IMR-90 (cell line): Measurements from ENCODE around the gene DEDD2. TPM values are rescaled to one million over a fixed set of nuclear protein-coding genes. Genes with fewer than 3 reads are reported as not detected.

Experiments
- ATAC-seq: fragments of 200-7000 bp; cut with Tn5 transposase; 2 replicates; pipeline ENCODE4 v1.9.1; 2020; ENCODE audit warnings: low read depth, mild to moderate bottlenecking, moderate library complexity
- BruUV-seq: library from RNA; stranded (reverse); fragments of 400-500 nt; replicated peaks from 2 replicates; lab custom pipeline; 2021; lab: Mats Ljungman, UMichigan
- CTCF ChIA-PET: fragments of 300-600 bp; formaldehyde crosslinking; extraction: SDS; loops from one replicate; lab custom pipeline; 2021; ENCODE audit warnings: antibody characterized with exemption; lab: Yijun Ruan, JAX
- POLR2A ChIA-PET: fragments of 300-600 bp; sonication (Branson Sonifier 250); formaldehyde crosslinking; loops from one replicate; lab custom pipeline; 2022; ENCODE audit warnings: antibody characterized with exemption; ENCODE audit not compliant: unreplicated experiment; lab: Charles Lee
- DNase-seq: peaks from one replicate; pipeline ENCODE4 v3.0.0; 2013
- H2AFZ ChIP-seq: replicated peaks from 2 replicates; pipeline ENCODE3; 2013; ENCODE audit warnings: low read length, mild to moderate bottlenecking; ENCODE audit not compliant: poor library complexity
- H2AK5ac ChIP-seq: 2 replicates; pipeline ENCODE4 v1.6.1; 2013; ENCODE audit warnings: low read depth, low read length, inconsistent platforms
- H2AK9ac ChIP-seq: replicated peaks from 2 replicates; pipeline ENCODE3; 2013; ENCODE audit warnings: mild to moderate bottlenecking, low read depth, low read length, moderate library complexity; ENCODE audit not compliant: poor library complexity
- H2BK120ac ChIP-seq: 2 replicates; pipeline ENCODE4 v1.6.1; 2013; ENCODE audit warnings: low read depth, low read length, inconsistent platforms
- H2BK15ac ChIP-seq: 3 replicates; pipeline ENCODE4 v1.6.1; 2013; ENCODE audit warnings: low read depth, low read length, inconsistent platforms
- H2BK20ac ChIP-seq: 2 replicates; pipeline ENCODE4 v1.6.1; 2013; ENCODE audit warnings: low read depth, mild to moderate bottlenecking, inconsistent platforms, low read length, moderate library complexity
- H2BK5ac ChIP-seq: 2 replicates; pipeline ENCODE4 v1.6.1; 2013; ENCODE audit warnings: mild to moderate bottlenecking, low read depth, low read length, inconsistent platforms; ENCODE audit not compliant: poor library complexity, severe bottlenecking
- H3K14ac ChIP-seq: replicated peaks from 2 replicates; pipeline ENCODE4 v1.6.1; 2013; ENCODE audit warnings: low read depth, low read length, inconsistent platforms
- H3K18ac ChIP-seq: 2 replicates; pipeline ENCODE4 v1.6.1; 2013; ENCODE audit warnings: low read depth, low read length, control low read depth
- H3K23ac ChIP-seq: 2 replicates; pipeline ENCODE4 v1.6.1; 2013; ENCODE audit warnings: low read depth, low read length, inconsistent platforms
- H3K27ac ChIP-seq: 2 replicates; pipeline ENCODE4 v1.5.1; 2013; ENCODE audit warnings: mild to moderate bottlenecking, control low read depth, low read length; ENCODE audit not compliant: insufficient read depth
- H3K27me3 ChIP-seq: 2 replicates; pipeline ENCODE4 v1.6.1; 2013; ENCODE audit warnings: low read length; ENCODE audit not compliant: control insufficient read depth, insufficient read depth
- H3K36me3 ChIP-seq: 2 replicates; pipeline ENCODE4 v1.6.1; 2013; ENCODE audit warnings: low read length, mixed read lengths; ENCODE audit not compliant: control insufficient read depth, insufficient read depth
- H3K4ac ChIP-seq: 2 replicates; pipeline ENCODE4 v1.6.1; 2013; ENCODE audit warnings: low read depth, low read length, inconsistent platforms
- H3K4me1 ChIP-seq: 2 replicates; pipeline ENCODE4 v1.6.1; 2013; ENCODE audit warnings: low read length, mixed read lengths; ENCODE audit not compliant: control insufficient read depth, insufficient read depth
- H3K4me2 ChIP-seq: 2 replicates; pipeline ENCODE4 v1.6.1; 2013; ENCODE audit warnings: low read depth, mild to moderate bottlenecking, control low read depth, low read length, moderate library complexity
- H3K4me3 ChIP-seq: 2 replicates; pipeline ENCODE4 v1.5.1; 2013; ENCODE audit warnings: low read depth, mild to moderate bottlenecking, control low read depth, low read length, moderate library complexity; ENCODE audit not compliant: insufficient read depth
- H3K56ac ChIP-seq: 2 replicates; pipeline ENCODE4 v1.6.1; 2013; ENCODE audit warnings: low read length, inconsistent platforms; ENCODE audit not compliant: insufficient read depth; ENCODE audit errors: extremely low read depth
- H3K79me1 ChIP-seq, 2 experiments: 2 replicates each; pipeline ENCODE4 v1.6.1; 2013; ENCODE audit warnings: low read length in 2 of 2, inconsistent platforms in 1 of 2, low read depth in 1 of 2
- H3K9ac ChIP-seq: 2 replicates; pipeline ENCODE4 v1.6.1; 2013; ENCODE audit warnings: low read depth, low read length, control low read depth
- H3K9me1 ChIP-seq: 2 replicates; pipeline ENCODE4 v1.6.1; 2013; ENCODE audit warnings: low read length, inconsistent platforms; ENCODE audit not compliant: insufficient read depth
- H3K9me3 ChIP-seq: 2 replicates; pipeline ENCODE4 v1.6.1; 2013; ENCODE audit warnings: low read length; ENCODE audit not compliant: control insufficient read depth, insufficient read depth
- H4K20me1 ChIP-seq: 2 replicates; pipeline ENCODE4 v1.6.1; 2013; ENCODE audit warnings: low read length, inconsistent platforms; ENCODE audit not compliant: insufficient read depth
- H4K5ac ChIP-seq: 2 replicates; pipeline ENCODE4 v1.6.1; 2013; ENCODE audit warnings: mild to moderate bottlenecking, low read depth, low read length, control low read depth
- H4K8ac ChIP-seq, 2 experiments: 2 replicates each; pipeline ENCODE4 v1.6.1; 2013; ENCODE audit warnings: low read depth in 2 of 2, low read length in 2 of 2, control low read depth in 1 of 2, inconsistent platforms in 1 of 2
- H4K91ac ChIP-seq: 2 replicates; pipeline ENCODE4 v1.6.1; 2013; ENCODE audit warnings: low read depth, low read length, inconsistent platforms; ENCODE audit not compliant: insufficient read depth
- BHLHE40 ChIP-seq: fragments of 150-350 bp; IDR thresholded peaks from 2 replicates; pipeline ENCODE4 v1.6.1; 2016; ENCODE audit warnings: mild to moderate bottlenecking, low read depth, low read length
- CEBPB ChIP-seq: IDR thresholded peaks from 2 replicates; pipeline ENCODE4 v1.6.1; 2012; ENCODE audit warnings: low read depth, low read length, improper control_type of control experiment
- CHD1 ChIP-seq: IDR thresholded peaks from 2 replicates; pipeline ENCODE4 v1.6.1; 2012; ENCODE audit warnings: low read depth, low read length, improper control_type of control experiment
- FOS ChIP-seq: fragments of 150-350 bp; IDR thresholded peaks from 2 replicates; pipeline ENCODE4 v1.6.1; 2016; ENCODE audit warnings: low read depth, low read length
- MAFK ChIP-seq: IDR thresholded peaks from 2 replicates; pipeline ENCODE4 v1.6.1; 2012; ENCODE audit warnings: low read depth, low read length, improper control_type of control experiment
- MAZ ChIP-seq: IDR thresholded peaks from 2 replicates; pipeline ENCODE4 v1.6.1; 2012; ENCODE audit warnings: low read depth, mild to moderate bottlenecking, low read length, improper control_type of control experiment, moderate library complexity, borderline replicate concordance
- MXI1 ChIP-seq: IDR thresholded peaks from 2 replicates; pipeline ENCODE4 v1.6.1; 2012; ENCODE audit warnings: low read depth, mild to moderate bottlenecking, low read length, moderate library complexity, borderline replicate concordance
- NFE2L2 ChIP-seq: fragments of 150-350 bp; IDR thresholded peaks from 2 replicates; pipeline ENCODE4 v1.6.1; 2016; ENCODE audit warnings: low read depth, mild to moderate bottlenecking, low read length
- POLR2A ChIP-seq: IDR thresholded peaks from 2 replicates; pipeline ENCODE4 v1.6.1; 2012; ENCODE audit warnings: mild to moderate bottlenecking, low read depth, low read length
- RAD21 ChIP-seq: IDR thresholded peaks from 2 replicates; pipeline ENCODE4 v1.6.1; 2012; ENCODE audit warnings: low read length, improper control_type of control experiment
- RCOR1 ChIP-seq: IDR thresholded peaks from 2 replicates; pipeline ENCODE4 v1.6.1; 2012; ENCODE audit warnings: mild to moderate bottlenecking, low read length, improper control_type of control experiment; ENCODE audit not compliant: insufficient replicate concordance
- RFX5 ChIP-seq: IDR thresholded peaks from 2 replicates; pipeline ENCODE4 v1.8.0; 2012; ENCODE audit warnings: low read depth, mild to moderate bottlenecking, low read length, moderate library complexity
- SMC3 ChIP-seq: fragments of 150-350 bp; IDR thresholded peaks from 2 replicates; pipeline ENCODE4 v1.6.1; 2016; ENCODE audit warnings: low read depth, mild to moderate bottlenecking, antibody characterized with exemption, low read length, moderate library complexity
- WGBS, 2 experiments: methylation state at CpG; one replicate each; pipeline versions ENCODE4 v1.1.5 to v1.1.7; 2013; ENCODE audit warnings: missing lambda C conversion rate in 2 of 2; ENCODE audit not compliant: insufficient read length in 1 of 2; ENCODE audit errors: extremely low coverage in 2 of 2; 5-methylcytosine and 5-hydroxymethylcytosine counted together
- dilution Hi-C: fragments of 300-500 bp; cut with HindIII; formaldehyde crosslinking; loops from one replicate; pipeline ENCODE4 v1.14.3; 2018; ENCODE audit warnings: low sequenced_read_pairs; ENCODE audit not compliant: unreplicated experiment
- in situ Hi-C: fragments of 300-500 bp; cut with MboI; formaldehyde crosslinking; loops from 3 replicates; pipeline ENCODE4 v1.14.3; 2019; ENCODE audit warnings: low sequenced_read_pairs, inconsistent platforms, mixed read lengths
- intact Hi-C: fragments of 100-400 bp; cut with micrococcal nuclease; formaldehyde crosslinking; loops from 2 replicates; pipeline ENCODE4 v1.10.0; 2022
- polyA plus RNA-seq, 3 experiments: library from polyadenylated mRNA; depleted of rRNA; stranded (reverse); fragments of >200 nt; gene quantifications; 2 replicates each; pipeline ENCODE4 v1.2.3, GENCODE V29; 2012; ENCODE audit warnings: low replicate concordance in 1 of 3
- total RNA-seq: library from RNA; depleted of rRNA; stranded (reverse); fragments of >200 nt; gene quantifications from 2 replicates; pipeline ENCODE4 v1.2.3, GENCODE V29; 2012
- TF ChIP-seq, protein P1 (sequence below): fragments of 150-350 bp; IDR thresholded peaks from 2 replicates; pipeline ENCODE4 v1.6.1; 2017; ENCODE audit warnings: mild to moderate bottlenecking, antibody characterized with exemption, low read length, low read depth
- TF ChIP-seq, protein P2 (sequence below): conservative IDR thresholded peaks from 2 replicates; pipeline ENCODE4 v1.5.1; 2012; ENCODE audit warnings: mild to moderate bottlenecking, low read depth, low read length, improper control_type of control experiment
- TF ChIP-seq, protein P3 (sequence below): fragments of 150-350 bp; IDR thresholded peaks from 2 replicates; pipeline ENCODE4 v1.6.1; 2016; ENCODE audit warnings: low read depth, mild to moderate bottlenecking, low read length, moderate library complexity, borderline replicate concordance

DEDD2 gene
- total and polyA plus RNA-seq, 2 of the 4 experiments (the other 2 are of a cell fraction): 8.2 to 21.0 TPM

DNA sequence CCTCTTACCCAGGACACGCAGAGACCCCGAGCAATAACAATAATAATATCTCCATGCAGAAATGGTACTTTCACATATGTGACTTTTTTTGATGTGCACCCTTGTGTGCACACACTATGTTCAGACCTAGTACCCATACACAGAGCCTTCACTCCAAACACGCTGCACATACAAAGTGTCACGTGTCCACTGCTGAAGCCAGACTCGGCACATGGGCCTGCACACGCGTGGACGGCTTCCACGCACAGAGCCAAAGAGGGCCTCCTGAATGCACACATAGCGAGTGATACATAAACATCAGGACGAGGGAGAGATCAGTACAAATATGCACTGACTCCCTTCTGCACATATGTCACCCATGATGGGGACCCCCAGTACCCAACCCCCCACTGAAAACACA lies 43.3 kb downstream of the DEDD2 start:
- no peak for ATAC-seq
- peaks cover 83% of the 10 kb centered on the region for H3K27me3 ChIP-seq
- no peaks in the 10 kb centered on the region for H3K36me3 ChIP-seq
- H4K5ac ChIP-seq: no peak overlapping the region
- H3K4me1 ChIP-seq: peaks cover 2% of the 10 kb centered on the region; the same call in 1 of the 2 replicates
- no peak overlapping the region for H4K91ac ChIP-seq
- no peaks in the 10 kb centered on the region for H3K79me1 ChIP-seq
- in situ Hi-C loops: no loop called here
- CTCF ChIA-PET: no interaction called here
- intact Hi-C loops: no loop called here
- no peak overlapping the region for H3K4me3 ChIP-seq
- no peak for TF ChIP-seq RAD21
- TF ChIP-seq MAZ: no peak
- TF ChIP-seq POLR2A: no peak
- TF ChIP-seq MAFK: no peak
- TF ChIP-seq BHLHE40: no peak
- TF ChIP-seq CEBPB: no peak
- TF ChIP-seq CHD1: no peak
- no peak for TF ChIP-seq MXI1
- TF ChIP-seq, protein P1, sequence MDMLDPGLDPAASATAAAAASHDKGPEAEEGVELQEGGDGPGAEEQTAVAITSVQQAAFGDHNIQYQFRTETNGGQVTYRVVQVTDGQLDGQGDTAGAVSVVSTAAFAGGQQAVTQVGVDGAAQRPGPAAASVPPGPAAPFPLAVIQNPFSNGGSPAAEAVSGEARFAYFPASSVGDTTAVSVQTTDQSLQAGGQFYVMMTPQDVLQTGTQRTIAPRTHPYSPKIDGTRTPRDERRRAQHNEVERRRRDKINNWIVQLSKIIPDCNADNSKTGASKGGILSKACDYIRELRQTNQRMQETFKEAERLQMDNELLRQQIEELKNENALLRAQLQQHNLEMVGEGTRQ: no peak
- no peak for TF ChIP-seq FOS
- TF ChIP-seq, protein P2, sequence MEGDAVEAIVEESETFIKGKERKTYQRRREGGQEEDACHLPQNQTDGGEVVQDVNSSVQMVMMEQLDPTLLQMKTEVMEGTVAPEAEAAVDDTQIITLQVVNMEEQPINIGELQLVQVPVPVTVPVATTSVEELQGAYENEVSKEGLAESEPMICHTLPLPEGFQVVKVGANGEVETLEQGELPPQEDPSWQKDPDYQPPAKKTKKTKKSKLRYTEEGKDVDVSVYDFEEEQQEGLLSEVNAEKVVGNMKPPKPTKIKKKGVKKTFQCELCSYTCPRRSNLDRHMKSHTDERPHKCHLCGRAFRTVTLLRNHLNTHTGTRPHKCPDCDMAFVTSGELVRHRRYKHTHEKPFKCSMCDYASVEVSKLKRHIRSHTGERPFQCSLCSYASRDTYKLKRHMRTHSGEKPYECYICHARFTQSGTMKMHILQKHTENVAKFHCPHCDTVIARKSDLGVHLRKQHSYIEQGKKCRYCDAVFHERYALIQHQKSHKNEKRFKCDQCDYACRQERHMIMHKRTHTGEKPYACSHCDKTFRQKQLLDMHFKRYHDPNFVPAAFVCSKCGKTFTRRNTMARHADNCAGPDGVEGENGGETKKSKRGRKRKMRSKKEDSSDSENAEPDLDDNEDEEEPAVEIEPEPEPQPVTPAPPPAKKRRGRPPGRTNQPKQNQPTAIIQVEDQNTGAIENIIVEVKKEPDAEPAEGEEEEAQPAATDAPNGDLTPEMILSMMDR: no peak
- no peak for TF ChIP-seq RFX5
- no peak for TF ChIP-seq RCOR1
- TF ChIP-seq SMC3: no peak
- TF ChIP-seq NFE2L2: no peak
- TF ChIP-seq, protein P3, sequence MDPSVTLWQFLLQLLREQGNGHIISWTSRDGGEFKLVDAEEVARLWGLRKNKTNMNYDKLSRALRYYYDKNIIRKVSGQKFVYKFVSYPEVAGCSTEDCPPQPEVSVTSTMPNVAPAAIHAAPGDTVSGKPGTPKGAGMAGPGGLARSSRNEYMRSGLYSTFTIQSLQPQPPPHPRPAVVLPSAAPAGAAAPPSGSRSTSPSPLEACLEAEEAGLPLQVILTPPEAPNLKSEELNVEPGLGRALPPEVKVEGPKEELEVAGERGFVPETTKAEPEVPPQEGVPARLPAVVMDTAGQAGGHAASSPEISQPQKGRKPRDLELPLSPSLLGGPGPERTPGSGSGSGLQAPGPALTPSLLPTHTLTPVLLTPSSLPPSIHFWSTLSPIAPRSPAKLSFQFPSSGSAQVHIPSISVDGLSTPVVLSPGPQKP: no peak
- POLR2A ChIA-PET: no interaction called here
- dilution Hi-C loops: no loop called here
- H3K27ac ChIP-seq: no peak overlapping the region
- H2BK120ac ChIP-seq: no peak overlapping the region
- H4K8ac ChIP-seq: no peak overlapping the region
- H2AFZ ChIP-seq: no peak overlapping the region
- H2BK5ac ChIP-seq: no peak overlapping the region
- no peak overlapping the region for H2AK5ac ChIP-seq
- H2AK9ac ChIP-seq: no peak overlapping the region
- 78% methylated on average over 7 of the region's 11 CpGs; no CpG with 5 or more reads in 1 of the 2 experiments for WGBS, 2 experiments
- no peak overlapping the region for H3K9ac ChIP-seq
- H3K9me1 ChIP-seq: no peaks in the 10 kb centered on the region
- no peak overlapping the region for H3K14ac ChIP-seq
- no peak overlapping the region for H3K23ac ChIP-seq
- no peak overlapping the region for H3K18ac ChIP-seq
- no peaks in the 10 kb centered on the region for H4K20me1 ChIP-seq
- H2BK15ac ChIP-seq: no peak overlapping the region
- BruUV-seq: no TSS peak
- DNase-seq: no peak
- H3K4me2 ChIP-seq: no peak overlapping the region
- no peak overlapping the region for H2BK20ac ChIP-seq
- no peak overlapping the region for H3K4ac ChIP-seq
- H3K56ac ChIP-seq: no peak overlapping the region
- H3K9me3 ChIP-seq: no peaks in the 10 kb centered on the region
